Glomerular endothelial cell (primary cell): ENCODE data around the gene GSS. TPM values are rescaled to one million over a fixed set of nuclear protein-coding genes. Genes with fewer than 3 reads are reported as not detected.

Experiments
- DNase-seq: peaks from one replicate; pipeline ENCODE4 v3.0.0-alpha.2; 2011; ENCODE audit warnings: low read depth, low spot score; ENCODE audit errors: extremely low read depth
- total RNA-seq: library from RNA; depleted of rRNA; stranded (reverse); fragments of >200 nt; gene quantifications from 2 replicates; pipeline ENCODE4 v1.2.3, GENCODE V29; 2015

Gene GSS
- total RNA-seq, 1 donor from 2014 or later, result 58.6 TPM

DNA sequence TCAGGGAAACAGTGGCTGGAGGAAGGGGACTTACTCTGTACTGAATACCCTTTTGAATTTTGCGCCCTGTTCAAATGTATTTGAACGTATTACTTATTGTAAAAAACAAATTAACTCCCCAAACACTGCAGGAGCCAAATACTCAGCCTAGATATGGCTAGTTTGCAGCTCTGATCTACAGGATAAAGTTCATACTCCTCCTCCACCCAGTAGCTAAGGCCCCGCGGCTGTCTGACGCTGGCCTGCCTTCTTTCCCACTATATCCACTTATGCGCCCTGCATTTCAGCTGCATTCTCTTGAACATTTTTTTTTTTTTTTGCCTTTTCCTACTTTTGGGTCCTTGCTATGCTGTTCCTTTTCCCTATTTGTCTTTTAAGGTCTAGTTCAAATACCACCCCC, 6.5 kb downstream of the GSS start:
- no peak for DNase-seq

- no peak for DNase-seq
Measured at GRCh38 chr20:34948030-34948429, 7.6 kb downstream of the GSS start.

DNA sequence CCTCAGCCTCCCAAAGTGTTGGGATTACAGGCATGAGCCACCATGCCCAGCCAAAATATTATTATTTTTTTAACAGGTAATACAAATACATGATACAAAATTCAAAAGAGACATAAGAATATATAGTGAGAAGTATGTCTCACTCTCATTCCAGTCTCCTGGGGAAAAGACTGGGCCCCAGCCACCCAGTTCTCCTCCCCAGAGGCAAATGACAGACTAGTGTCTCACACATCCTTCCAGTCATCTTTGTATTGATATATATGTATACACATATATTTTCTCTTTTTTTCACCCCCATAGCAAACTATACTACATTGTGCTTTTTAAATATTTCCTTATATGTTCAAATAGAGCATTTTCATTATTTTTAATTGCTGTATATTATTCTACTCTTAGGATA, 8.3 kb downstream of the GSS start:
- no peak for DNase-seq

DNA sequence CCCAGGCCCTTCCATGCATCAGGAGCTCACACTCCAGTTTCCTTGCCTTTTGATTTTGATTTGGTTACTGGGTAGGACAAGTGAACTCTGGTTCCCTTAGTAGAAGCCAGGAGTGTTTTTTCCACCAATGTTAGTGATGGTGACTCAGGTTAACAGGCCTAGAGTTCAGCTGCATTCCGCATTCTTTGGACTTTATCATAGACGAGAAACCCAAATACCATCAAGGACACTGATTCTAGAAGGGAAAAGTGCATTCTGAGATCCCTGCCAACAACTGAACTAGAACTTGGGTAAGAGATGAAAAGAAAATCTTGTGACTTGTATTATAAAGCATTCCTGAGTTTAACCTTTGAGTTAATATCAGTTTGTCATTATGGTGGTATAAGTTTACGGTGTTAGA, 8.9 kb downstream of the GSS start:
- no peak for DNase-seq

DNA sequence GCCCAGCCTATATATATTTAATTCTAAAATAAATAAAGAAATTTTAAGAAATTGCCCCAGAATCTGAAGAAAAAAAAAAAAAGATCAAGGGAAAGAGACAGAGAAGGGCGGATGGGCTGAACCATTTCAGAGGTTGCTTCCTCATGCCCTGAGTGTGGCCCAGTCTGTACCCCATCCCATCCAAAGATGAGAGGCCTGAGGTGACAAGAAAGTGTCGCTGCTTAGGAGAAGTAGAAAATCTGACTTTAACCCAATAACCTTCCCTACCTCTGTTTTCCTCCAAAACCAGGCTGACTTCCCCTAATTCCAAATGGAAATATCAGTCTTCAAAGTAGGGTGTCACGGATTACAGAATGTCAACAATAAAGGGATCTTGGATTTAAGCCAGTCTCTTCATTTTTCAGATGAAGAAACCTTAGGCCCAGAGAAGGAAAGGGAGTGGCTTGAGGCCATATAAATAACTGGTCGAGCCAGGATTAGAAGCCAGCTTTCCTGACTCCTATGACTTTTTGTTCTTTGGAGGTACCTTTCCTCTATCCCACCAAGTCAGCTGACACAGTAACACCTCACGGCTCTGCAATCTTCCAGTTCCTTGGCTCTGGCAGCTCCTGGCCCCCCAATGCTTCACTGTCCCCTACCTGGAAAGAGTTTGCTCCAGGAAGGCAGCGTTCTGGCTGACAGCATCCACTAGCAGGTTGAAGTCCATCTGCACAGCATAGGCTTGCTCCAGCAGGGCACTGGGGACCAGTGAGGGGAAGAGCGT, 10.1 kb downstream of the GSS start:
- DNase-seq, result no peak

DNA sequence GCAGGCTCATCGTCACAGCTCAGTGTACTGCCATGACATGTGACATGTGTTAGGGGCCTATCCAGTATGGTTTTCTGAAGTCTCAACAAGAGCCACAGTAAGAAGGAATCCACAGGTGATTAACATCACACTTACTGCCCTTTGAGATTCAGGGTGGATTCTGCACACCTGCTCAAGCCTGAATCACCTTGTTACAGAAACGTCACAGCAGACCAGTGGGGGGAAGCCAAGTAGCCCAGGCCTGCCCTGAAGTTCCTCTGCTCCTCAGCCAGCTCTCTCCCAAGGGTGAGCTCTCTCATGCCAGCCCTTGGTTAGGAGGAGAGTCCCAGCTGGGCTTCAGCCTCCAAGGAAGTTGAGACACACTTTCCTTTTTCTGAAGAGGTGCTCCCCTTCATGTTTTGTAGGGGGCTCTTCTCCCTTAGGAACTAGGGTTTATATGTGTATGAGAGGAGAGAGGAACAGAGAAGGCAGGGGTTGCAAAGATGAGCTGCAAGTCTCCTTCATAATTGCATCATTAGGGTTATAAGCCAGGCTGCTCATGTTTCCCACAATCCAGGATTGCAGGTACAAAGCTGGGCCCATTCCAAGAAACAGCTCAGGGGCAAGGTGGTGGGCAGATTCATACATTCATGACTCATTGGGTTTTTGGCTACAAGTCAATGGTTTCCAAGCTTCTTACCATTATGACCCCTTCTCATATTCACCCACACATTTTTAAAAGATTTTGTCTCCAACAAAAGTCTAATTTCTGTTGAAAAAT, 11.6 kb downstream of the GSS start:
- no peak for DNase-seq

GRCh38 chr20:34942301-34942700, 13.3 kb downstream of the GSS start:
- DNase-seq, result no peak

GRCh38 chr20:34941226-34941625, 14.4 kb downstream of the GSS start:
- DNase-seq, result no peak

DNA sequence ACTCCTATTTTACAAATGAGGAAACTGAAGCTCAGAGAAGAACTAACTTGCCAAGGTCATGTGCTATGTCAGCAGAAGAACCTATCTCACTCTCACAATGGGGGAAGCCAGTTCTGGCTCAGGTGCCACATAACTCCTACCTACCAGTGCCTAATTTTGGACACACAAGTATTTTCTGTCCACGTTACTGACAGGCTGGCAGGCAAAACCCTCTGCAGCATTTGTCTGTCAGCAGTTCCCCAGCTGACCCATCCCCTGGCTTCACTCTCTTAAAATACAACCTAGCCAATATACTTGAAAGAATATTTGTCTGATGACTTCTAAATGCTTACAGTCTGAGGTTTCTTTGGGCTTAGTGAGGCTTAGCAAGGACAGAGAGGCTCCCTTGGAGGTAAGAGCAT, 15.5 kb downstream of the GSS start:
- no peak for DNase-seq

- no peak for DNase-seq
Measured at GRCh38 chr20:34938466-34939163, 17.0 kb downstream of the GSS start.

DNA sequence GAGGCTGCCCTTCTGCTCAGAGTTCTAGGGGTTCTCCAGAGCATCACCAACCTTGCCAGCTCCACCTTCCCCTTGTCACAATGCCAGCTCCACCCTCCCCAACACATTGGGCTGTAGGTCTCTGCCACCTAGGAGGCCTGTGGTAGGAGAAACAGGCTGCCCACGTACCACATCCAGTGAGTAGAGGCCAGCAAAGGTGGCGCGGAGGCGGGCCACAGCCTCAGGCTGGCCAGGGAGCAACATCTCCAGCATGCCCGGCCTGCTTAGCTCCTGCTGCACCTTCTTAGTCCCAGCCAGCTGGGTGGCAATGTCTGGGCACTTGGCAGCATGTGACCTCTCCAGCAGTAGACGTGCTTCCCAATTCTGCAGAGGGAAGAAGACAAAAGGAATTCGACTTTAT, 23.8 kb downstream of the GSS start:
- no peak for DNase-seq

GRCh38 chr20:34928411-34928810, 27.2 kb downstream of the GSS start:
- no peak for DNase-seq

GRCh38 chr20:34927736-34928135, 27.9 kb downstream of the GSS start:
- DNase-seq, result no peak

GRCh38 chr20:34926581-34926980, 29.0 kb downstream of the GSS start:
- no peak for DNase-seq

DNA sequence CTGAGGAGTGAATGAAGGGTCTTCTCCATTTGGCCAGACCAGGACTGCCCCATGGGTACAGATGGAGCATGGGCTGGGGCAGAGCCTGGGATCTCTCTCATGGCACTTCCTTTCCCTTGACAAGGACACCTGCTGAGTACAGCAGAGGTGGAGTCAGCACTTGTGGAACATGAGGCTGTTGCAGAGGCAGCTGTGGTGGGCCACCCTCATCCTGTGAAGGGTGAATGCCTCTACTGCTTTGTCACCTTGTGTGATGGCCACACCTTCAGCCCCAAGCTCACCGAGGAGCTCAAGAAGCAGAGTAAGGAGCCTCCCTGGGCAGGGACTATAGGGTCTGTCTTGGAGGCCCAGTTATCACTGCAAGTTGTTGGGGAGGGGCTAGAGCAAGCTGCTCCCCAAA, 29.6 kb downstream of the GSS start:
- DNase-seq, result no peak

DNA sequence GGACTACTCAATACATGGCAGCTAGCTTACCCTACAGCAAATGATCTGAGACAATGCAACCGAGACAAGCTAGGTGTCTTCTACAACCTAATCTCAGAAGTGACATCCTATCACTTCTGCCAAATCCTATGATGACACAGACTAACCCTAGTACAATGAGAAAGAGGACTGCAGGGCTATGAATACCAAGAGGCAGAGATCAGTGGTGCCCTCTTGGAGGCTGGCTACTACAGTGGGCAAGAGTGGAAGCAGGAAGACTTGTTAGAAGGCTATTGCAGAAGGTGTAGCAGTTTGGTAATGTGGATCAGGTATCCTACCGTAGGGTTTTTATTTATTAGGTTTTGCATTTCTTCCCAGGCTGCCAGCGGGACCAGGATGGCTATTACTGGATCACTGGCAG, 30.3 kb downstream of the GSS start:
- DNase-seq, result no peak

DNA sequence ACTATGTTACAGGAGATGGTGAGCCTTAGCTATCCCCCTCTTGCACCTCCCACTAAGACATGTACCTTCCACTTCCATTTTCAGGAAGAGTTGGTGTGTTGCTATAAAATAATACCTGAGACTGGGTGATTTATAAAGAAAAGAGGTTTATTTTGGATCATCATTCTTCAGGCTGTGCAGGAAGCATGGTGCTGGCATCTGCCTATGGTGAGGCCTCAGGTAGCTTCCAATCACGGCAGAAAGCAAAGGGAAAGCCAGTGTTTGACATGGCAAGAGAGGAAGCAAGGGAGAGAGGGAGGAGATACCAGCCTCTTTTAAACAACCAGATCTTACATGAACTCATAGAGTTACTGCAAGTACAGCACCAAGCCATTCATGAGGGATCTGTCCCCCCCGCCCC, 32.2 kb downstream of the GSS start:
- DNase-seq, result no peak

DNA sequence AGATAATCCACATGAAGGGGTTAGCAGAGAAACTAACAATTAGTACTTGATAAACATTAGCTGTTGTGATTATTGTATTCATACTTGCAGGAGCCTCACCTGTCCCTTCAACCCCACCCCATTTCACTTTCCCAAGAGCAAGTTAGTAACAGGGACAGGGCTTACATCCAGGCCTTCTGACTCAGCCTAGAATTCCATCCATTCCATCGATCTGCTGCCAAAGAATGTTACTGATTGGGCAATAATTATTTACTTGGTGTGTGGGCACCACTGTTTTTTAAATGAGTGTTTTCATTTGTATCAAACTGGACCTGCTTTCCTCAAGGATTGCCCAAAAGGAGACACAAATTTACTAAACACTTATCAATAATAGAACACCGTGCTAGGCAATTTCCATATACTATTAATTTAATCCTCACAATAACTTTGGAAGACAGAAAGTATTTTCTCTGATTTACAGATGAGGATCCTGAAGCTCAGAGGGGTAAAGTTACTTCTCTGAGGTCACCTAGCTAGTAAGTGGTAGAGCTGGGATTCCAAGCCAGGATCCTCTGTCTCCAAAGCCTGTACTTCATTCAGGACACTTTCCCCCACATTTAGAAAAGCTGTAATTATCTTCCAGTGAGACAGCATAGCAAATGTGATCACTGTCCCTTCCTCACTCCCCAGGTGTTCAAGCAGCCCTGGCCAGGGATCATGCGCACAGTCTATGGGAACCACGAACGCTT, 32.8 kb downstream of the GSS start:
- no peak for DNase-seq

DNA sequence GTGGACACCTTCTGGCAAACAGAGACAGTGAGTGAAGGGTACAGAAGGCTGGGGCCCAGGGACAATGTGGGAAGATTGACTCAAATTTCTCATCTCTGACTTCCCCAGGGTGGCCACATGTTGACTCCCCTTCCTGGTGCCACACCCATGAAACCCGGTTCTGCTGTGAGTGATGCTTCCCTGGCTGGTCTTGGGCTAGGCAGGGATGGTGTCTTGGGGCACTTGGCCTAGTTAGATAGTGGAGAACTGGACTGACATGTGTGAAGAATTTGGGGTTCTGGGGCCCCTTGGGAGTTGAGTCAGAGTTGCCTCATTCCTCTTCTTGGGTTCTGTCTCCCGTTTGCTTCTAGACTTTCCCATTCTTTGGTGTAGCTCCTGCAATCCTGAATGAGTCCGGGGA, 34.2 kb downstream of the GSS start:
- no peak for DNase-seq

- DNase-seq, result no peak
Measured at GRCh38 chr20:34920055-34920454, 35.6 kb downstream of the GSS start.

GRCh38 chr20:34916774-34917354, 38.7 kb downstream of the GSS start:
- no peak for DNase-seq
